ENCODE results near the gene PTPRM. TPM values are rescaled to one million over a fixed set of nuclear protein-coding genes. Genes with fewer than 3 reads are reported as not detected.

PTPRM gene
- total and polyA plus RNA-seq, 5 donors from 2014 or later, result 1.1 to 4.6 (median 3.6) TPM

- Histone ChIP-seq H3K27me3 (ENCODE audit: control insufficient read depth, insufficient read depth, low read length) (no peaks in the 10 kb centered on the region), H3K9me3 (ENCODE audit: control insufficient read depth in 2 of 2, low read length in 2 of 2) (no peaks in the 10 kb centered on the region), H3K36me3 (ENCODE audit: control insufficient read depth, insufficient read depth, low read length) (no peaks in the 10 kb centered on the region), H3K4me3 (ENCODE audit: low read depth, low read length) (no peak overlapping the region), H3K27ac (ENCODE audit: insufficient read depth, low read length, poor library complexity, severe bottlenecking) (no peak overlapping the region), H3K4me1 (ENCODE audit: control insufficient read depth, insufficient read depth, low read length, poor library complexity, severe bottlenecking) (no peaks in the 10 kb centered on the region)
- Mint-ChIP-seq H3K9me3 (peaks cover 0 to 2% (median 0%) of the 10 kb centered on the region in 7 donors), H3K27me3 (no peaks in the 10 kb centered on the region), H3K36me3 (no peaks in the 10 kb centered on the region), H3K4me1 (no peaks in the 10 kb centered on the region), H3K4me3 (no peak overlapping the region), H3K27ac (peak overlapping the region in 1 of 3 donors; percentile 12)
- ATAC-seq (ENCODE audit: low read depth in 2 of 2) (no peak), DNase-seq (no peak)
These were observed 812.9 kb downstream of the PTPRM start for GRCh38 chr18:8380006-8380405.

GRCh38 chr18:8380926-8381325, 813.8 kb downstream of the PTPRM start:
- no peaks in the 10 kb centered on the region for H3K36me3 Mint-ChIP-seq
- no peak for ATAC-seq (ENCODE audit: low read depth in 2 of 2)
- Histone ChIP-seq H3K4me1 (ENCODE audit: control insufficient read depth, insufficient read depth, low read length, poor library complexity, severe bottlenecking) (no peaks in the 10 kb centered on the region), H3K4me3 (ENCODE audit: low read depth, low read length) (no peak overlapping the region), H3K9me3 (ENCODE audit: control insufficient read depth in 2 of 2, low read length in 2 of 2) (no peaks in the 10 kb centered on the region), H3K36me3 (ENCODE audit: control insufficient read depth, insufficient read depth, low read length) (no peaks in the 10 kb centered on the region), H3K27me3 (ENCODE audit: control insufficient read depth, insufficient read depth, low read length) (no peaks in the 10 kb centered on the region), H3K27ac (ENCODE audit: insufficient read depth, low read length, poor library complexity, severe bottlenecking) (no peak overlapping the region)
- H3K27me3 Mint-ChIP-seq, result peaks cover 4% of the 10 kb centered on the region
- peaks cover 0 to under 1% (median 0%) of the 10 kb centered on the region in 7 donors for H3K9me3 Mint-ChIP-seq
- H3K27ac Mint-ChIP-seq, result no peak overlapping the region
- no peak for DNase-seq
- no peaks in the 10 kb centered on the region for H3K4me1 Mint-ChIP-seq
- H3K4me3 Mint-ChIP-seq, result peak overlapping the region in 1 of 4 donors; percentile 47

- no peaks in the 10 kb centered on the region for H3K4me1 Mint-ChIP-seq
- no peak for ATAC-seq (ENCODE audit: low read depth in 2 of 2)
- H3K36me3 Mint-ChIP-seq, result no peaks in the 10 kb centered on the region
- H3K27me3 ChIP-seq (ENCODE audit: control insufficient read depth, insufficient read depth, low read length), result no peaks in the 10 kb centered on the region
- no peaks in the 10 kb centered on the region for H3K4me1 ChIP-seq (ENCODE audit: control insufficient read depth, insufficient read depth, low read length, poor library complexity, severe bottlenecking)
- no peak overlapping the region for H3K4me3 ChIP-seq (ENCODE audit: low read depth, low read length)
- H3K9me3 Mint-ChIP-seq, result peaks cover 0 to 3% (median 0%) of the 10 kb centered on the region in 7 donors
- H3K36me3 ChIP-seq (ENCODE audit: control insufficient read depth, insufficient read depth, low read length), result no peaks in the 10 kb centered on the region
- no peak overlapping the region for H3K27ac Mint-ChIP-seq
- no peak for DNase-seq
- no peak overlapping the region for H3K27ac ChIP-seq (ENCODE audit: insufficient read depth, low read length, poor library complexity, severe bottlenecking)
- no peaks in the 10 kb centered on the region for H3K9me3 ChIP-seq (ENCODE audit: control insufficient read depth in 2 of 2, low read length in 2 of 2)
- no peak overlapping the region for H3K4me3 Mint-ChIP-seq
- H3K27me3 Mint-ChIP-seq, result peaks cover 4% of the 10 kb centered on the region
These were observed 814.8 kb downstream of the PTPRM start for GRCh38 chr18:8381821-8382459.

GRCh38 chr18:8385400-8385799, 818.3 kb downstream of the PTPRM start:
- ATAC-seq (ENCODE audit: low read depth in 2 of 2), result no peak
- no peak for DNase-seq
- Histone ChIP-seq H3K9me3 (ENCODE audit: control insufficient read depth in 2 of 2, low read length in 2 of 2) (no peaks in the 10 kb centered on the region), H3K4me3 (ENCODE audit: low read depth, low read length) (no peak overlapping the region), H3K4me1 (ENCODE audit: control insufficient read depth, insufficient read depth, low read length, poor library complexity, severe bottlenecking) (no peaks in the 10 kb centered on the region), H3K36me3 (ENCODE audit: control insufficient read depth, insufficient read depth, low read length) (no peaks in the 10 kb centered on the region), H3K27me3 (ENCODE audit: control insufficient read depth, insufficient read depth, low read length) (no peaks in the 10 kb centered on the region), H3K27ac (ENCODE audit: insufficient read depth, low read length, poor library complexity, severe bottlenecking) (no peak overlapping the region)
- Mint-ChIP-seq H3K27ac (no peak overlapping the region), H3K4me1 (no peaks in the 10 kb centered on the region), H3K36me3 (no peaks in the 10 kb centered on the region), H3K4me3 (peak overlapping the region in 1 of 4 donors; percentile 18), H3K9me3 (peaks cover 0 to 3% (median 0%) of the 10 kb centered on the region in 7 donors), H3K27me3 (peaks cover 4% of the 10 kb centered on the region)

DNA sequence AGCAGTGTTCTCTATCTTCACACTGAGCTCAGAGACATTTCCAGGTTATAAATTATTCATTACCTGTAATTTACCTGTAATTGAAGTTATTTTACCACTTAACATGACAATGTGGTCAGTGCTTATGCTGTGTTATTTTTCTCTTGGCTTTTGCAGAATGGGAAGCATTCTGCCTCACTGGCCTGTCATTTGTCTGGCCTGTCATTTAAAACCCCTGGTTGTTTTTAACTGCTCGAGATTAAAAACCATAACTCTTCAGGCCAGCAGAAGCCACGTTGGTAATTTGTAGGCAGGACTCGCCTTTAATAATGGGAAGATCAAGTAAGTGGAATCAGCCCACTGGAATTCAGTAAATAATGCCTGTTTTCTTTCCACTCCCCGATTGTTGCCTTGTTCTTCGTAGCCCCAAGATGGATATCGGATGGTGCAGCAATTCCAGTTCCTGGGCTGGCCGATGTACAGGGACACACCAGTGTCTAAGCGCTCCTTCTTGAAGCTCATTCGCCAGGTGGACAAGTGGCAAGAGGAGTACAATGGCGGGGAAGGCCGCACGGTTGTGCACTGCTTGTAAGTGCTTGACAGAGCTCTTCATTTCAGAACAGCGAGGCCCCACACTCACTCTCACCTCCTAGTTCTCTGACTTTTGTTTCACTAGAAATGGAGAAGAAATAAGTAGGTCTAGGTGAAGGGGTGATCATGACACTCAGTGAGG, 819.7 kb downstream of the PTPRM start:
- no peak overlapping the region for H3K4me3 Mint-ChIP-seq
- H3K27me3 Mint-ChIP-seq, result peaks cover 4% of the 10 kb centered on the region
- H3K27ac Mint-ChIP-seq, result no peak overlapping the region
- no peak overlapping the region for H3K27ac ChIP-seq (ENCODE audit: insufficient read depth, low read length, poor library complexity, severe bottlenecking)
- H3K4me1 Mint-ChIP-seq, result no peaks in the 10 kb centered on the region
- no peak overlapping the region for H3K4me3 ChIP-seq (ENCODE audit: low read depth, low read length)
- no peaks in the 10 kb centered on the region for H3K27me3 ChIP-seq (ENCODE audit: control insufficient read depth, insufficient read depth, low read length)
- H3K9me3 Mint-ChIP-seq, result peaks cover 0 to 3% (median 0%) of the 10 kb centered on the region in 7 donors
- H3K36me3 ChIP-seq (ENCODE audit: control insufficient read depth, insufficient read depth, low read length), result no peaks in the 10 kb centered on the region
- H3K9me3 ChIP-seq (ENCODE audit: control insufficient read depth in 2 of 2, low read length in 2 of 2), result no peaks in the 10 kb centered on the region
- DNase-seq, result no peak
- no peaks in the 10 kb centered on the region for H3K4me1 ChIP-seq (ENCODE audit: control insufficient read depth, insufficient read depth, low read length, poor library complexity, severe bottlenecking)
- ATAC-seq (ENCODE audit: low read depth in 2 of 2), result no peak
- H3K36me3 Mint-ChIP-seq, result no peaks in the 10 kb centered on the region

DNA sequence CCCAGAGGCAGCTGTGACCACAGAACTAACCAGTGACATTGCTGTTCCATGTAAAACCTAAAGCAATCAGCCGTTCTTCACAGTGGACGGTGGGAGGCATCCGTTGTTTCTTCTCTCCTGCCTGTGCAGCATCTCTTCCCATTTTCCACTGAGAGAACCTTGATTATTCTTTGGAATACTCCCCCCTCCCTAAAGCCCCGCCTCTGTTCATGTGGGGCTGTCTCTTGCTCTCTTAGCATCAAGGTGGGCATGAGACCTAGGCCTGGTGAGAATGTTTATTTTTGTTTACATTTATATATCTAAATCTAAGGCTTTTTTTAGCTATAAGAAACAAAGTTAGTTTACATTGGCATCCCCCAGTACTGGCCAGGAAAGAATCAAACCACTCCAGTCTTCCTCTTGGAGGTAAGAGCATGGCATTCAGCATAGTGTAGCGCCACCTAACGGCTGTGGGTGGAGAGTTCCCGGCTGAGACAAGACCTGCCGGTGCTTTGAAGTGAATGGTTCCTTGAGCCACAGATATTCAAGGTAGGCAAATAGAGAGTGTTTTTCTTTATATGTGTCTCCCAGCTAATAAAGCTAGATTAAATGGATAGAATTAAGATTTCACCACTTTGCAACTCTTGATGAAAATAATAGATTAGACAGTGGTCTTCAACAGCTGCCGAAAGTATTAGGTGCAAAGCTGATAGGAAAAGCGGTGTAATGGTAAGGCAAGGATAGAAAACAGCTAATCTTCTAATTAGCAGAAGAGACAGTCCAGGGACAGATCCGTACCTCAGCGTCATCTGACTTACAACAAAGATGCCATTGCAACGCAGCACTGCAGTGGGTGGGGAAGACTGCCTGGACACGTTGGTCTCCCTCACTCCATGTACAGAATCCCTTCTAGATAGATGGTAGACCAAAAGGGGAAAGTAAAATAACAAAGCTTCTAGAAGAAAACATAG, 822.5 kb downstream of the PTPRM start:
- Mint-ChIP-seq H3K27ac (no peak overlapping the region), H3K9me3 (peaks cover 0 to 3% (median 0%) of the 10 kb centered on the region in 7 donors)
- DNase-seq, result peak in 1 of 3 donors; percentile 21

DNA sequence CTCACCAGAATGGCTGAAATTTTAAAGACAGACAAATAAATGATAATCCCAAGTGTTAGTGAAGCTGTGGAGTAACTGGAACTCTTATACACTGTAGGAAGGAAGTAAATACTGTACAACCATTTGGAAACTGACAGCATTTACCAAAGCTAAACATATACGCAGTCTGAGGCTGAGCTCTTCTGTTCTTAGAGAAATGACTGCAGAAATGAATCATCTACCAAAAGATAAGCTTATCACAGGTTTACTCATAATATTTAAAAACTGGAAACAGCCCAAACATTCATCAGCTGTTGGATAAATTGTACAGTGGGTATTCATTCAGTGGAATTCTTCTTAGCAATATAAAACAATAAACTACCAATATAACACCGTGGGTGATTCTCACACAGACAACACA, 824.0 kb downstream of the PTPRM start:
- Mint-ChIP-seq H3K4me1 (no peaks in the 10 kb centered on the region), H3K4me3 (no peak overlapping the region)

More for the DNA sequence above, 822.5 kb downstream of the PTPRM start:
- Histone ChIP-seq H3K27ac (ENCODE audit: insufficient read depth, low read length, poor library complexity, severe bottlenecking) (no peak overlapping the region), H3K27me3 (ENCODE audit: control insufficient read depth, insufficient read depth, low read length) (no peaks in the 10 kb centered on the region), H3K4me3 (ENCODE audit: low read depth, low read length) (no peak overlapping the region), H3K9me3 (ENCODE audit: control insufficient read depth in 2 of 2, low read length in 2 of 2) (no peaks in the 10 kb centered on the region), H3K4me1 (ENCODE audit: control insufficient read depth, insufficient read depth, low read length, poor library complexity, severe bottlenecking) (no peaks in the 10 kb centered on the region), H3K36me3 (ENCODE audit: control insufficient read depth, insufficient read depth, low read length) (no peaks in the 10 kb centered on the region)
- Mint-ChIP-seq H3K4me1 (no peaks in the 10 kb centered on the region), H3K4me3 (no peak overlapping the region), H3K36me3 (no peaks in the 10 kb centered on the region), H3K27me3 (peaks cover 4% of the 10 kb centered on the region)
- no peak for ATAC-seq (ENCODE audit: low read depth in 2 of 2)

More for the DNA sequence above, 824.0 kb downstream of the PTPRM start:
- Histone ChIP-seq H3K36me3 (ENCODE audit: control insufficient read depth, insufficient read depth, low read length) (no peaks in the 10 kb centered on the region), H3K4me1 (ENCODE audit: control insufficient read depth, insufficient read depth, low read length, poor library complexity, severe bottlenecking) (no peaks in the 10 kb centered on the region), H3K9me3 (ENCODE audit: control insufficient read depth in 2 of 2, low read length in 2 of 2) (no peaks in the 10 kb centered on the region), H3K27ac (ENCODE audit: insufficient read depth, low read length, poor library complexity, severe bottlenecking) (no peak overlapping the region), H3K4me3 (ENCODE audit: low read depth, low read length) (no peak overlapping the region), H3K27me3 (ENCODE audit: control insufficient read depth, insufficient read depth, low read length) (no peaks in the 10 kb centered on the region)
- no peak for DNase-seq
- ATAC-seq (ENCODE audit: low read depth in 2 of 2), result no peak
- H3K9me3 Mint-ChIP-seq, result peaks cover 0 to 4% (median 0%) of the 10 kb centered on the region in 7 donors
- no peak overlapping the region for H3K27ac Mint-ChIP-seq
- H3K27me3 Mint-ChIP-seq, result no peaks in the 10 kb centered on the region
- no peaks in the 10 kb centered on the region for H3K36me3 Mint-ChIP-seq
